H9 (cell line): Measurements from ENCODE around the gene TACC2. TPM values are rescaled to one million over a fixed set of nuclear protein-coding genes. Genes with fewer than 3 reads are reported as not detected.

Experiments
- DNase-seq: peaks from one replicate; pipeline ENCODE4 v3.0.0-alpha.2; 2017
- H2AFZ ChIP-seq: one replicate; pipeline ENCODE4 v1.6.1; 2013; ENCODE audit warnings: mild to moderate bottlenecking, low read length, control low read depth, moderate library complexity
- H2AK5ac ChIP-seq: 2 replicates; pipeline ENCODE4 v1.6.1; 2013; ENCODE audit warnings: low read length, control low read depth, mixed read lengths; ENCODE audit not compliant: insufficient read length
- H2BK120ac ChIP-seq: one replicate; pipeline ENCODE4 v1.6.1; 2013; ENCODE audit warnings: low read depth, mild to moderate bottlenecking, low read length, control low read depth, inconsistent platforms; ENCODE audit not compliant: poor library complexity, severe bottlenecking
- H2BK12ac ChIP-seq: 2 replicates; pipeline ENCODE4 v1.6.1; 2013; ENCODE audit warnings: low read length, control low read depth, mixed read lengths, low read depth; ENCODE audit not compliant: insufficient read length
- H2BK15ac ChIP-seq: 2 replicates; pipeline ENCODE4 v1.6.1; 2013; ENCODE audit warnings: low read depth, low read length, control low read depth
- H2BK20ac ChIP-seq: one replicate; pipeline ENCODE4 v1.6.1; 2013; ENCODE audit warnings: low read depth, mild to moderate bottlenecking, low read length, control low read depth, inconsistent platforms; ENCODE audit not compliant: poor library complexity, severe bottlenecking
- H2BK5ac ChIP-seq: 2 replicates; pipeline ENCODE4 v1.6.1; 2013; ENCODE audit warnings: low read length, control low read depth, mixed read lengths; ENCODE audit not compliant: insufficient read length
- H3K14ac ChIP-seq: 2 replicates; pipeline ENCODE4 v1.6.1; 2013; ENCODE audit warnings: low read length, control low read depth; ENCODE audit not compliant: insufficient read depth
- H3K18ac ChIP-seq: 2 replicates; pipeline ENCODE4 v1.6.1; 2013; ENCODE audit warnings: low read depth, mild to moderate bottlenecking, mixed read lengths, low read length, control low read depth; ENCODE audit not compliant: insufficient read length
- H3K23ac ChIP-seq: 2 replicates; pipeline ENCODE4 v1.6.1; 2013; ENCODE audit warnings: low read length, control low read depth, mixed read lengths, low read depth; ENCODE audit not compliant: insufficient read length
- H3K23me2 ChIP-seq: 2 replicates; pipeline ENCODE4 v1.6.1; 2013; ENCODE audit warnings: low read depth, mild to moderate bottlenecking, mixed read lengths, low read length, control low read depth; ENCODE audit not compliant: insufficient read length, poor library complexity, severe bottlenecking
- H3K27ac ChIP-seq: 2 replicates; pipeline ENCODE4 v1.5.1; 2013; ENCODE audit warnings: low read length, control low read depth, mixed read lengths, low read depth; ENCODE audit not compliant: insufficient read length
- H3K27me3 ChIP-seq: 2 replicates; pipeline ENCODE4 v1.6.1; 2013; ENCODE audit warnings: low read length, control low read depth, inconsistent platforms; ENCODE audit not compliant: insufficient read depth
- H3K4ac ChIP-seq: 2 replicates; pipeline ENCODE4 v1.6.1; 2013; ENCODE audit warnings: low read depth, mild to moderate bottlenecking, control low read depth, inconsistent platforms, low read length, moderate library complexity
- H3K4me1 ChIP-seq: 2 replicates; pipeline ENCODE4 v1.6.1; 2013; ENCODE audit warnings: low read length, control low read depth, inconsistent platforms; ENCODE audit not compliant: insufficient read depth
- H3K4me2 ChIP-seq: 2 replicates; pipeline ENCODE4 v1.6.1; 2013; ENCODE audit warnings: low read length, control low read depth, mixed read lengths; ENCODE audit not compliant: insufficient read length, insufficient read depth
- H3K56ac ChIP-seq: 2 replicates; pipeline ENCODE4 v1.6.1; 2013; ENCODE audit warnings: low read depth, mild to moderate bottlenecking, mixed read lengths, low read length, control low read depth; ENCODE audit not compliant: insufficient read length
- H3K79me1 ChIP-seq: 2 replicates; pipeline ENCODE4 v1.6.1; 2013; ENCODE audit warnings: low read depth, mild to moderate bottlenecking, moderate library complexity, low read length, control low read depth, inconsistent platforms; ENCODE audit not compliant: insufficient read depth, poor library complexity, severe bottlenecking
- H3K79me2 ChIP-seq: 2 replicates; pipeline ENCODE4 v1.6.1; 2013; ENCODE audit warnings: low read length, control low read depth, inconsistent platforms; ENCODE audit not compliant: insufficient read depth
- H3K9ac ChIP-seq: 2 replicates; pipeline ENCODE4 v1.6.1; 2013; ENCODE audit warnings: low read length, control low read depth, mixed read lengths; ENCODE audit not compliant: insufficient read length; ENCODE audit errors: extremely low read depth
- H3K9me3 ChIP-seq: one replicate; pipeline ENCODE4 v1.6.1; 2013; ENCODE audit warnings: low read depth, low read length, inconsistent platforms; ENCODE audit not compliant: control insufficient read depth
- H3T11ph ChIP-seq: one replicate; pipeline ENCODE4 v1.6.1; 2013; ENCODE audit warnings: mild to moderate bottlenecking, low read length, control low read depth, inconsistent platforms
- H4K20me1 ChIP-seq: one replicate; pipeline ENCODE4 v1.6.1; 2013; ENCODE audit not compliant: control insufficient read depth, insufficient read length, insufficient read depth
- H4K5ac ChIP-seq: 2 replicates; pipeline ENCODE4 v1.6.1; 2013; ENCODE audit warnings: low read depth, mild to moderate bottlenecking, mixed read lengths, low read length, control low read depth; ENCODE audit not compliant: insufficient read length
- H4K8ac ChIP-seq: replicated peaks from 2 replicates; pipeline ENCODE4 v1.6.1; 2013; ENCODE audit warnings: low read length, control low read depth, mixed read lengths, low read depth; ENCODE audit not compliant: insufficient read length
- H4K91ac ChIP-seq: 2 replicates; pipeline ENCODE4 v1.6.1; 2013; ENCODE audit warnings: low read depth, mild to moderate bottlenecking, moderate library complexity, mixed read lengths, low read length, control low read depth; ENCODE audit not compliant: insufficient read length
- H3K27ac Mint-ChIP-seq, 3 experiments: 2 replicates in 2 of 3; 3 replicates in 1 of 3; pipeline ENCODE4 v1.8.0; 2020 to 2021; ENCODE audit warnings: mixed read lengths in 3 of 3, mild to moderate bottlenecking in 1 of 3, moderate library complexity in 1 of 3
- H3K27me3 Mint-ChIP-seq: 2 replicates; pipeline ENCODE4 v1.8.0; 2021; ENCODE audit warnings: low read depth, mild to moderate bottlenecking, moderate library complexity, mixed read lengths
- H3K36me3 Mint-ChIP-seq, 3 experiments: 2 replicates in 2 of 3; 3 replicates in 1 of 3; pipeline ENCODE4 v1.8.0; 2020 to 2021; ENCODE audit warnings: low read depth in 3 of 3, mixed read lengths in 3 of 3; ENCODE audit not compliant: insufficient read depth in 1 of 3
- H3K4me1 Mint-ChIP-seq, 2 experiments: 2 replicates each; pipeline ENCODE4 v1.8.0; 2020; ENCODE audit warnings: mixed read lengths in 2 of 2
- H3K4me3 Mint-ChIP-seq, 2 experiments: 2 replicates in 1 of 2; 3 replicates in 1 of 2; pipeline ENCODE4 v1.8.0; 2020 to 2021; ENCODE audit warnings: mild to moderate bottlenecking in 2 of 2, mixed read lengths in 2 of 2, moderate library complexity in 1 of 2
- H3K9me3 Mint-ChIP-seq, 2 experiments: 2 replicates in 1 of 2; 3 replicates in 1 of 2; pipeline ENCODE4 v1.8.0; 2020; ENCODE audit warnings: mild to moderate bottlenecking in 2 of 2, mixed read lengths in 2 of 2, moderate library complexity in 1 of 2
- WGBS: extraction: QIAGEN DNeasy Blood & Tissue Kit; methylation state at CpG from one replicate; pipeline ENCODE4 v1.1.7; 2013; ENCODE audit warnings: missing lambda C conversion rate, low lambda C conversion rate, mixed read lengths; ENCODE audit not compliant: insufficient read length; ENCODE audit errors: extremely low coverage; 5-methylcytosine and 5-hydroxymethylcytosine counted together
- total RNA-seq: library from RNA; stranded (reverse); gene quantifications from 2 replicates; pipeline ENCODE4 v1.2.1, GENCODE V29; 2021
- TF ChIP-seq, protein P1 (sequence below): fragments of 200-600 bp; sonication (generic); conservative IDR thresholded peaks from 3 replicates; pipeline ENCODE4 v1.8.0; 2021; ENCODE audit warnings: antibody characterized with exemption, mild to moderate bottlenecking

The TACC2 gene
- total RNA-seq, 1 experiment from 2014 or later = 58.1 TPM

- Histone ChIP-seq H3K79me1 (no peaks in the 10 kb centered on the region), H4K5ac (no peak overlapping the region), H3K27me3 (no peaks in the 10 kb centered on the region), H3T11ph (no peak overlapping the region), H3K18ac (no peak overlapping the region), H3K14ac (no peak overlapping the region; the same call in 1 of the 2 replicates), H2BK120ac (no peak overlapping the region), H4K20me1 (no peaks in the 10 kb centered on the region), H3K4me1 (no peaks in the 10 kb centered on the region), H2BK20ac (no peak overlapping the region), H2BK15ac (no peak overlapping the region), H2AFZ (no peak overlapping the region), H4K8ac (no peak overlapping the region), H2BK12ac (no peak overlapping the region), H2BK5ac (no peak overlapping the region), H3K79me2 (no peaks in the 10 kb centered on the region), H3K4me2 (no peak overlapping the region), H4K91ac (no peak overlapping the region), H3K9ac (no peak overlapping the region), H2AK5ac (no peak overlapping the region), H3K56ac (no peak overlapping the region), H3K9me3 (no peaks in the 10 kb centered on the region), H3K23me2 (no peaks in the 10 kb centered on the region), H3K27ac (no peak overlapping the region), H3K23ac (no peak overlapping the region), H3K4ac (no peak overlapping the region)
- Mint-ChIP-seq H3K36me3 (peaks cover 18 to 36% (median 32%) of the 10 kb centered on the region in 3 experiments), H3K27ac (peak overlapping the region in 2 of 3 experiments; percentile 27 to 69; a peak in 2 of 7 replicates), H3K9me3 (peaks cover 21 to 23% of the 10 kb centered on the region in 2 experiments), H3K4me1 (peaks cover 12 to 39% of the 10 kb centered on the region in 2 experiments), H3K4me3 (0 out of 5 replicates have a peak overlapping the region, but pooled peaks of 1 of the 2 experiments have one; percentile 23), H3K27me3 (no peaks in the 10 kb centered on the region)
- DNase-seq = no peak
- TF ChIP-seq, protein P1, sequence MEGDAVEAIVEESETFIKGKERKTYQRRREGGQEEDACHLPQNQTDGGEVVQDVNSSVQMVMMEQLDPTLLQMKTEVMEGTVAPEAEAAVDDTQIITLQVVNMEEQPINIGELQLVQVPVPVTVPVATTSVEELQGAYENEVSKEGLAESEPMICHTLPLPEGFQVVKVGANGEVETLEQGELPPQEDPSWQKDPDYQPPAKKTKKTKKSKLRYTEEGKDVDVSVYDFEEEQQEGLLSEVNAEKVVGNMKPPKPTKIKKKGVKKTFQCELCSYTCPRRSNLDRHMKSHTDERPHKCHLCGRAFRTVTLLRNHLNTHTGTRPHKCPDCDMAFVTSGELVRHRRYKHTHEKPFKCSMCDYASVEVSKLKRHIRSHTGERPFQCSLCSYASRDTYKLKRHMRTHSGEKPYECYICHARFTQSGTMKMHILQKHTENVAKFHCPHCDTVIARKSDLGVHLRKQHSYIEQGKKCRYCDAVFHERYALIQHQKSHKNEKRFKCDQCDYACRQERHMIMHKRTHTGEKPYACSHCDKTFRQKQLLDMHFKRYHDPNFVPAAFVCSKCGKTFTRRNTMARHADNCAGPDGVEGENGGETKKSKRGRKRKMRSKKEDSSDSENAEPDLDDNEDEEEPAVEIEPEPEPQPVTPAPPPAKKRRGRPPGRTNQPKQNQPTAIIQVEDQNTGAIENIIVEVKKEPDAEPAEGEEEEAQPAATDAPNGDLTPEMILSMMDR = no peak
- no CpG with 5 or more reads among the region's 4 CpGs for WGBS
These were observed 270.1 kb downstream of the TACC2 start for GRCh38 chr10:122259075-122259466.
